Astrocyte of the cerebellum (primary cell): ENCODE results near the gene C22orf42.

Source experiments
- DNase-seq: peaks from one replicate; pipeline ENCODE4 v3.0.0-alpha.2; 2011; ENCODE audit warnings: low read depth
- H3K4me3 ChIP-seq: 2 replicates; pipeline ENCODE4 v1.5.1; 2011; ENCODE audit warnings: mild to moderate bottlenecking, low read depth, low read length, moderate library complexity
- CTCF ChIP-seq: IDR thresholded peaks from 2 replicates; pipeline ENCODE4 v1.5.1; 2012; ENCODE audit warnings: low read length, low read depth, moderate library complexity, mild to moderate bottlenecking; ENCODE audit errors: missing control alignments
- in situ Hi-C: cut with HindIII; loops from 2 replicates; pipeline ENCODE4 v1.10.0; 2017; ENCODE audit warnings: low sequenced_read_pairs

The C22orf42 gene

DNA sequence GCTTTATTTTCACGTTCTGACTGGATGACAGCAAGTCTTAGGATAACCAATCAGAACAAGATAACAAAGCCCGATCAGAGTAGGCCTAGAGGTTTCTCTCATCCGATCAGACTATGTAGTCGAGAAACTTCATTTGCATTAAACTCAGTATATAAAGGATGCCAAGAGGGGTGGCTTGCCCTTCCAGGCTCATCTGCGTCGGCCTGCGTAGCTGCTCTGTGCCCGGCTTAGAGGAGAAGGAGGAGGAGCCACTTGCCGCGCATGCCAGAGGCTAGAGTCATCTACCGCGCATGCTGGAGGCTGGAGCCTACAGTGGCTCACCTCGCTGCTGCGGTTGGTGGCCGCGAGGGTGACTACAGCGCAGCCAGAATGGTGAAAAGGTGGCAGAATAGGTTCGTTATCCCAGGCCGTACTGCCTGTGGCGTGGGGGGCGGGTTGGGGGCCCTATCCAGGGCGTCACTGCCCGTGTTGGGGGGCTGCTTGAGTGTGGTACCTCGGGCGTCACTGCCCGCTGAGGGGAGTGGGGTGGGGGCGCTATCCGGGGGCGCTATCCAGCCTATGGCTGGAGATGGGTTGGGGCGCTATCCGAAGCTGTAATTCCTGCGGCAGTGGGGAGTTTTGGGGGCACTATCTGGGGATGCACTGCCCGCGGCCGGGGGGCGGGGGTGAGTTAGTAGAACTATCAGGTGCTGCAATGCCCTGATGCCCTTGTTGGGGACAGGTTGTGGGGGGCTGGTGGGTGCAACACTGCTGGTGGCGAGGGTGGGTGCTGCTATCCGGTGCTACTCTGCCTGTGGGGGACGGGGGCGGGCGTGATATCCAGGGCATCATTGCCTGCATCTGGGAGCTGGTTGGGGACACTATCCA, 46.0 kb upstream of the C22orf42 start, which contains the start of gene RFPL2:
TSS of gene RFPL2 (minus strand) at position 218 of the 867 bp plus-strand sequence. CDS start 2,622 bp downstream, outside the sequence.
- DNase-seq = peak; percentile 8
- peak within 1 kb of the TSS; percentile 6 for H3K4me3 ChIP-seq
- in situ Hi-C loops = no loop called here
- TF ChIP-seq CTCF = no peak

GRCh38 chr22:32204040-32204855, 45.1 kb upstream of the C22orf42 start:
- TF ChIP-seq CTCF = no peak
- in situ Hi-C loops = no loop called here
- H3K4me3 ChIP-seq = peak overlapping the region; percentile 6
- no peak for DNase-seq

- no peak for DNase-seq
- no peak for TF ChIP-seq CTCF
- in situ Hi-C loops = no loop called here
- H3K4me3 ChIP-seq = peak overlapping the region; percentile 20
Measured at GRCh38 chr22:32203181-32204039, 44.3 kb upstream of the C22orf42 start.

- H3K4me3 ChIP-seq = peak overlapping the region; percentile 20
- in situ Hi-C loops = no loop called here
- TF ChIP-seq CTCF = peak; percentile 65
- DNase-seq = peak; percentile 18
Measured at GRCh38 chr22:32202539-32203180, 43.6 kb upstream of the C22orf42 start.

DNA sequence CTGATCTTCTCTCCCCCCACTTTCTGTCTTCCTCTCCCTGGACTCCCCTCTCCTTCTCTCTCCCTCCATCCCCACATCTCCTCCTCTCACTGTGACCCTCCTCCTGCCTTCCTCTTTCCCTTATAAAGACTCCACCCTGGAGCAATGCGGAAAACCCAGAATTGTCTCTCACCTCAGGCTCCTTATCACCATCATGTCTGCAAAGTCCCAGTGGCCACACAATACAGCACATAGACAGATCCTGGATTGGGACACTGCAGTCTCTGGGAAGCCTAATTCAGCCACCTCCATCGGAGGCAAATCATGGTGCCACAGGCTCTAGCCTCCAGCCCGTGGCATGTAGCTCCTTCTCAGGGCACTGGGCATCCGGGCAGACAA, 43.0 kb upstream of the C22orf42 start:
- TF ChIP-seq CTCF = no peak
- in situ Hi-C loops = no loop called here
- H3K4me3 ChIP-seq = no peak overlapping the region
- no peak for DNase-seq

DNA sequence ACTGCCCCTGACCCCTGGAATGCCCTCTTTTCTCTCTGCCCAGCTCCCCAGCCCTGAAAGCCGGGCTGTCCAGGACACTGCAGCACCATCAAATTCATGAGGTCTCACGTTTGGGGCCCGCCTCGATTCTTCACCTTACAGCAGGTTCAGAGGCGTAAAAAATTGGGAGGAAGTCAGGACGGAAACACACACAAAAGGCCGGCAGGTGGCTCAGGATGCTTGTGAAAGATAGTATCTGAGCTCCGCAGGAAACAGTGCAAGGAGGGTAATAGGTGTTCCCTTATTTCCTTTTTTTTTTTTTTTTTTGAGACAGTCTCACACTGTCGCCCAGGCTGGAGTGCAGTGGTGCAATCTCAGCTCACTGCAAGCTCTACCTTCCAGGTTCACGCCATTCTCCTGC, 41.6 kb upstream of the C22orf42 start:
- TF ChIP-seq CTCF = no peak
- H3K4me3 ChIP-seq = no peak overlapping the region
- in situ Hi-C loops = no loop called here
- no peak for DNase-seq
